Measurements from ENCODE around the gene PSMF1. TPM values are rescaled to one million over a fixed set of nuclear protein-coding genes. Genes with fewer than 3 reads are reported as not detected.

Gene PSMF1
- total and polyA plus RNA-seq, 9 of the 15 experiments (the other 6 are each of a cell fraction or from before 2014, with no cell fraction given) = 8.5 to 192 (median 33.2) TPM

DNA sequence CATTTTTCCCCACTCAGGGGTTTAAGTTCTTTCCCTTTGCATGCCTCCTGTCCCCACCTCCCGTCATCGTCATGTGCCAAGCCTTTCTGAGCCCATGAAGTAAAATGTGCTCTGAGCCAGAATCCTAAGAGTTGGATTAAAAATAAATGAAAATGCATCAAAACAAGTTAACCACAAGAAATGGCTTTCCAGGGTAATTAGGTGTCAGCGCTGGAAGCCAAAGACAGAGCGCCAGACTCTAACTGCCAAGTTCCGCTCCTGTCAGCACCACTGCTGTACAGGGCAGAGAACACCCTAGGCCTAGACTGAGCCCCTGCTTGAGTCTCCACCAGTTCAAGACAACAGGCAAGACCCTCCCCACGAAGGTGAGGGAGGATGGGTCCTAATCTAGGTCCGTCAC, 79.4 kb downstream of the PSMF1 start:
- ChIA-PET CTCF (ENCODE audit: low intra/inter-chr PET ratio) (no interaction called here), POLR2A (no interaction called here)
- H3K79me2 ChIP-seq (ENCODE audit: control insufficient read depth, insufficient read depth, low read length) = no peaks in the 10 kb centered on the region
- no peaks in the 10 kb centered on the region for H3K27me3 ChIP-seq (ENCODE audit: control insufficient read depth in 2 of 2, insufficient read depth in 2 of 2, low read length in 2 of 2)
- no peak overlapping the region for H3K9ac ChIP-seq (ENCODE audit: insufficient read depth in 1 of 2, low read depth in 2 of 2, low read length in 2 of 2)
- FAIRE-seq (no peak), DNase-seq (ENCODE audit: extremely low read depth in 1 of 4, low spot score in 3 of 4) (no peak), ATAC-seq (no peak)
- H3K27ac ChIP-seq (ENCODE audit: extremely low read depth, low read depth, low read length) = no peak overlapping the region
- TF ChIP-seq SMARCE1 (IDR thresholded peaks at IDR 0.05) (no peak), ZFP1 (CRISPR knock-in tag; IDR thresholded peaks at IDR 0.05) (no peak), KLF13 (tag; IDR thresholded peaks at IDR 0.05; ENCODE audit: borderline replicate concordance, low read depth) (no peak), ZNF165 (CRISPR knock-in tag; IDR thresholded peaks at IDR 0.05; ENCODE audit: borderline replicate concordance) (no peak), ZNF668 (CRISPR knock-in tag; IDR thresholded peaks at IDR 0.05) (no peak)
- TF ChIP-seq, protein P1, sequence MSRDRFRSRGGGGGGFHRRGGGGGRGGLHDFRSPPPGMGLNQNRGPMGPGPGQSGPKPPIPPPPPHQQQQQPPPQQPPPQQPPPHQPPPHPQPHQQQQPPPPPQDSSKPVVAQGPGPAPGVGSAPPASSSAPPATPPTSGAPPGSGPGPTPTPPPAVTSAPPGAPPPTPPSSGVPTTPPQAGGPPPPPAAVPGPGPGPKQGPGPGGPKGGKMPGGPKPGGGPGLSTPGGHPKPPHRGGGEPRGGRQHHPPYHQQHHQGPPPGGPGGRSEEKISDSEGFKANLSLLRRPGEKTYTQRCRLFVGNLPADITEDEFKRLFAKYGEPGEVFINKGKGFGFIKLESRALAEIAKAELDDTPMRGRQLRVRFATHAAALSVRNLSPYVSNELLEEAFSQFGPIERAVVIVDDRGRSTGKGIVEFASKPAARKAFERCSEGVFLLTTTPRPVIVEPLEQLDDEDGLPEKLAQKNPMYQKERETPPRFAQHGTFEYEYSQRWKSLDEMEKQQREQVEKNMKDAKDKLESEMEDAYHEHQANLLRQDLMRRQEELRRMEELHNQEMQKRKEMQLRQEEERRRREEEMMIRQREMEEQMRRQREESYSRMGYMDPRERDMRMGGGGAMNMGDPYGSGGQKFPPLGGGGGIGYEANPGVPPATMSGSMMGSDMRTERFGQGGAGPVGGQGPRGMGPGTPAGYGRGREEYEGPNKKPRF (IDR thresholded peaks at IDR 0.05; ENCODE audit: low read depth, low read length) = no peak
- TF ChIP-seq, protein P2, sequence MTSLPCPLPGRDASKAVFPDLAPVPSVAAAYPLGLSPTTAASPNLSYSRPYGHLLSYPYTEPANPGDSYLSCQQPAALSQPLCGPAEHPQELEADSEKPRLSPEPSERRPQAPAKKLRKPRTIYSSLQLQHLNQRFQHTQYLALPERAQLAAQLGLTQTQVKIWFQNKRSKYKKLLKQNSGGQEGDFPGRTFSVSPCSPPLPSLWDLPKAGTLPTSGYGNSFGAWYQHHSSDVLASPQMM (CRISPR knock-in tag; IDR thresholded peaks at IDR 0.05) = no peak
- TF ChIP-seq, protein P3, sequence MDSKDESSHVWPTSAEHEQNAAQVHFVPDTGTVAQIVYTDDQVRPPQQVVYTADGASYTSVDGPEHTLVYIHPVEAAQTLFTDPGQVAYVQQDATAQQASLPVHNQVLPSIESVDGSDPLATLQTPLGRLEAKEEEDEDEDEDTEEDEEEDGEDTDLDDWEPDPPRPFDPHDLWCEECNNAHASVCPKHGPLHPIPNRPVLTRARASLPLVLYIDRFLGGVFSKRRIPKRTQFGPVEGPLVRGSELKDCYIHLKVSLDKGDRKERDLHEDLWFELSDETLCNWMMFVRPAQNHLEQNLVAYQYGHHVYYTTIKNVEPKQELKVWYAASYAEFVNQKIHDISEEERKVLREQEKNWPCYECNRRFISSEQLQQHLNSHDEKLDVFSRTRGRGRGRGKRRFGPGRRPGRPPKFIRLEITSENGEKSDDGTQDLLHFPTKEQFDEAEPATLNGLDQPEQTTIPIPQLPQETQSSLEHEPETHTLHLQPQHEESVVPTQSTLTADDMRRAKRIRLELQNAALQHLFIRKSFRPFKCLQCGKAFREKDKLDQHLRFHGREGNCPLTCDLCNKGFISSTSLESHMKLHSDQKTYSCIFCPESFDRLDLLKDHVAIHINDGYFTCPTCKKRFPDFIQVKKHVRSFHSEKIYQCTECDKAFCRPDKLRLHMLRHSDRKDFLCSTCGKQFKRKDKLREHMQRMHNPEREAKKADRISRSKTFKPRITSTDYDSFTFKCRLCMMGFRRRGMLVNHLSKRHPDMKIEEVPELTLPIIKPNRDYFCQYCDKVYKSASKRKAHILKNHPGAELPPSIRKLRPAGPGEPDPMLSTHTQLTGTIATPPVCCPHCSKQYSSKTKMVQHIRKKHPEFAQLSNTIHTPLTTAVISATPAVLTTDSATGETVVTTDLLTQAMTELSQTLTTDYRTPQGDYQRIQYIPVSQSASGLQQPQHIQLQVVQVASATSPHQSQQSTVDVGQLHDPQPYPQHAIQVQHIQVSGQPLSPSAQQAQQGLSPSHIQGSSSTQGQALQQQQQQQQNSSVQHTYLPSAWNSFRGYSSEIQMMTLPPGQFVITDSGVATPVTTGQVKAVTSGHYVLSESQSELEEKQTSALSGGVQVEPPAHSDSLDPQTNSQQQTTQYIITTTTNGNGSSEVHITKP (IDR thresholded peaks at IDR 0.05; ENCODE audit: partially characterized antibody) = no peak
- no peaks in the 10 kb centered on the region for H3K9me3 ChIP-seq (replicated peaks; ENCODE audit: control insufficient read depth, insufficient read depth, low read depth, low read length)
- H2AFZ ChIP-seq (ENCODE audit: low read depth, low read length) = no peak overlapping the region
- H3K4me2 ChIP-seq (ENCODE audit: insufficient read depth, low read length) = no peak overlapping the region
- BruUV-seq (replicated peaks) = no TSS peak
- intact Hi-C loops (cut with micrococcal nuclease) (no loop called here), in situ Hi-C loops (cut with MboI) (loop anchor here (10.0 kb wide), 1 partner anchor 383 kb away; no protein-coding TSS in a partner anchor)
- H3K4me3 ChIP-seq = no peak overlapping the region
- 84% methylated on average over 7 of the region's 7 CpGs for WGBS (ENCODE audit: insufficient coverage, low coverage, missing lambda C conversion rate)
- no peaks in the 10 kb centered on the region for H3K36me3 ChIP-seq (ENCODE audit: control insufficient read depth, insufficient read depth, low read length)
- no peaks in the 10 kb centered on the region for H3K9me1 ChIP-seq (ENCODE audit: control insufficient read depth, insufficient read depth, low read length)
- H3K4me1 ChIP-seq (replicated peaks in 1 of 2; ENCODE audit: control insufficient read depth in 2 of 2, insufficient read depth in 2 of 2, low read length in 2 of 2) = peaks cover 0 to 2% of the 10 kb centered on the region in 2 experiments; a peak in 1 of 5 replicates
- no peaks in the 10 kb centered on the region for H4K20me1 ChIP-seq (replicated peaks; ENCODE audit: control insufficient read depth, insufficient read depth, low read length)
